Cortex of kidney (tissue), 1 donor: ENCODE results near the gene TM9SF1.

Experiments used
- DNase-seq: peaks from one replicate; lab custom pipeline; 2025; lab: John Stamatoyannopoulos, UW

TM9SF1 gene

GRCh38 chr14:24179294-24179960, 15.8 kb downstream of the TM9SF1 start:
- no peak for DNase-seq

DNA sequence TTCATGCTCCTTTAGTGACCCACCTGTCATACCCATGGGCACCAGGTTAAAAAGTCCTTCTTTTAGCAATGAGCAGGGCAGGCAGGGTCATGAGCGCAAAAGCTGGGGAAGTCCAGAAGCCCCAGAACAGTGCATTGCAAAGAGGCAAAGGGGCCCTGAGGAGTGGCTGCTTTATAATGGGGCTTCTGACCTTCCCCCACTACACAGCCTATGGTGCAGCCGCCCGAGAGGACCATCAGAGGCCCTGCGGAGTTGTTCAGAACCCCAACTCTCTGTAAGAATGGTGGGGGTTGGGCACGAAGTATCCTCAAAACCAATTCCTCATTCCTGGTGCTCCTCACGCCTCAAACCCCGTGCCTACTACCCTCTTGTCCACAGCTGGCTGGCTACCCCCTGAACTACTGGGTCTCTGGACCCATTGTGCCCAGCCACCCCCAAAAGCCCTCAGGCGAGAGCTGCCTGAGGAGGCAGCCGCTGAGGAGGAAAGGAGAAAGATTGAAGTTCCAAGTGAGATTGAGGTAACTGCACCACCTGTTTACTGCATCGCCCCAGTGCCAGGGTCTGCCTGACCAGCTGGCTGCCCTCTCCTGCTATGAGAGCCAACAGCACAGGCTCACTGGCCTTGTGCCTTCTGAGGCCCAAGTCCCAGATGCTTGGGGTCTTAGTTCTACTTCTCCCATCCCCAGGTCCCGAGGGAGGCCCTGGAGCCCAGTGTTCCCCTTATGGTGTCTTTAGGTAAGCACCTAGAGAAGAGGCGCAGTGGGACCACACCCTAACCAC, 16.7 kb downstream of the TM9SF1 start:
- DNase-seq, result no peak

- DNase-seq, result no peak
These were observed 17.4 kb downstream of the TM9SF1 start for GRCh38 chr14:24177891-24178290.

DNA sequence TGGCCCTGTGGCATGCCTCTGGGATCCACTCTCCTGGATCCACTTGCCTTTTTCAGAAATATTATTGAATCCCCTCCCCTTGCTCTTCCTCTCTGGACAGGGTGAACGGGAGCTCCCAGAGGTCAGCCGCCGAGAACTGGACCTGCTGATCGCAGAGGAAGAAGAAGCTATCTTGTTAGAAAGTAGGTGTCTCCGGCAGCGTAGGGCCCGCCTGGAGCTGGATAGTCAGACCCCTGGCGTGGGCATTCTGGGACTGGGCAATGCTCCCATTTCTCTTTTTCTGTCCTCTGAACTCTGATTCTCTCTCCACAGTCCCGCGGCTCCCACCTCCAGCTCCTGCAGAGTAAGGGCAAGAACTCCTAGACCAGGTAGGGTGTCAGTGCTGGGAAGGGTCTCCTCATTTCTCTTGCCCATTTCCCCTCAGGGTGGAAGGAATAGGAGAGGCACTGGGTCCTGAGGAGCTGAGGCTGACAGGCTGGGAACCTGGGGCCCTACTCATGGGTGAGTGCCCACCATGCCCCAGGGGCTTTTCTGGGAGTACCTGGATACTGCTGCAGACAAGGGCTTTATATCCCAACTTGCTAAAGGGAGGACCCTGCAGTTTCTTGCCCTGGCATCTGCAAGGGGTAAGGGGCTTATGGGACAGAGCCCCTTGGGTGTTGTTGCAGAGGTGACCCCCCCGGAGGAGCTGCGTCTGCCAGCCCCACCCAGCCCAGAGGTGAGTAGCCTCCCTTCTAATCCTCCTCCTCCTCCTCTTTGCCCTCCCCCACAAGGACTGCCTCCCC, 18.0 kb downstream of the TM9SF1 start:
- no peak for DNase-seq

GRCh38 chr14:24176599-24176998, 18.6 kb downstream of the TM9SF1 start:
- no peak for DNase-seq

DNA sequence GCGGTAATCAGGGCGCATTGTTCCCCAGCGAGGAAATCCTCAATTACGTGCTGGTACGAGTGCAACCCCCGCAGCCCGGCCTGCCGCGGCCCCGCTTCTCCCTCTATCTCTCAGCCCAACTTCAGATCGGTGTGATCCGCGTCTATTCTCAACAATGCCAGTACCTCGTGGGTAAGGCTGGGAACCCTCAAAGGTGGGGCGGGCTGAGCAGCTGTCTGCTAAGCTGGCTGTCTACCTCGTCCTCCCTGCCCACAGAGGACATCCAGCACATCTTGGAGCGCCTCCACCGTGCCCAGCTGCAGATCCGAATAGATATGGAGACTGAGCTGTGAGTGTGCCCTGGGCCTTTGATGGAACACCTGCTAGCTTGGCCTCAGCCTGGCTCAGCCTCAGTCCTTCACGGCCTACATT, 22.4 kb downstream of the TM9SF1 start:
- no peak for DNase-seq

DNA sequence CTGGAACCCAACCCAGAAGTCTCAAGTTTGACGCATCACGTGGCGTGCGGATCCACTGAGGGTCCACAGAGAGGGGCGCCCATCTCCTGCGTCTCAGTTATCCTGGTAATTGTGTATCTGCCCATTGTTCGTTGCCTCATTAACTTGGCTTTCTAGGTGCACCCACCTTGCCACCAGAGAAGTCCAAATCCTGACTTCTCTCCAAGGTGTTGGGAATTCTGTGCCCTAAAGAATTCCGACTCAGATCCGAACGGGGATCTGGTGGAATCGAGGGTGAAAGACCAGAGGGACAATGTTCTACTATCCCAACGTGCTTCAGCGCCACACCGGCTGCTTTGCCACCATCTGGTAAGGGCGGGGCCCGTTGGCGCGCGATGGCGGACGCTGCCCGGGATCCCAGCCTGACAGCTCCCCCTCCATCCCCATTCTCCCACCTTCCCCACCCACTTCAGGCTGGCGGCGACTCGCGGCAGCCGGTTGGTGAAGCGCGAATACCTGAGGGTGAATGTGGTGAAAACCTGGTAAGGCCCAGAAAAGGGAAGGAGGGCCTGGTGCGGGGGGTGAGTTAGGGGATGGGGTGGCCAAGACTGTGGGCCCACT, 22.9 kb downstream of the TM9SF1 start:
- no peak for DNase-seq

GRCh38 chr14:24171422-24172260, 23.6 kb downstream of the TM9SF1 start, which contains the start of gene REC8:
REC8 (plus strand) TSS chr14:24172080; CDS start chr14:24172553, 473 bp downstream.
- DNase-seq, result no peak

GRCh38 chr14:24167469-24168114, 27.6 kb downstream of the TM9SF1 start:
- DNase-seq, result no peak

- DNase-seq, result no peak
These were observed 29.5 kb downstream of the TM9SF1 start for GRCh38 chr14:24165785-24166184.

- no peak for DNase-seq
These were observed 30.7 kb downstream of the TM9SF1 start for GRCh38 chr14:24164518-24164991.

GRCh38 chr14:24162093-24162492, 33.1 kb downstream of the TM9SF1 start:
- no peak for DNase-seq

DNA sequence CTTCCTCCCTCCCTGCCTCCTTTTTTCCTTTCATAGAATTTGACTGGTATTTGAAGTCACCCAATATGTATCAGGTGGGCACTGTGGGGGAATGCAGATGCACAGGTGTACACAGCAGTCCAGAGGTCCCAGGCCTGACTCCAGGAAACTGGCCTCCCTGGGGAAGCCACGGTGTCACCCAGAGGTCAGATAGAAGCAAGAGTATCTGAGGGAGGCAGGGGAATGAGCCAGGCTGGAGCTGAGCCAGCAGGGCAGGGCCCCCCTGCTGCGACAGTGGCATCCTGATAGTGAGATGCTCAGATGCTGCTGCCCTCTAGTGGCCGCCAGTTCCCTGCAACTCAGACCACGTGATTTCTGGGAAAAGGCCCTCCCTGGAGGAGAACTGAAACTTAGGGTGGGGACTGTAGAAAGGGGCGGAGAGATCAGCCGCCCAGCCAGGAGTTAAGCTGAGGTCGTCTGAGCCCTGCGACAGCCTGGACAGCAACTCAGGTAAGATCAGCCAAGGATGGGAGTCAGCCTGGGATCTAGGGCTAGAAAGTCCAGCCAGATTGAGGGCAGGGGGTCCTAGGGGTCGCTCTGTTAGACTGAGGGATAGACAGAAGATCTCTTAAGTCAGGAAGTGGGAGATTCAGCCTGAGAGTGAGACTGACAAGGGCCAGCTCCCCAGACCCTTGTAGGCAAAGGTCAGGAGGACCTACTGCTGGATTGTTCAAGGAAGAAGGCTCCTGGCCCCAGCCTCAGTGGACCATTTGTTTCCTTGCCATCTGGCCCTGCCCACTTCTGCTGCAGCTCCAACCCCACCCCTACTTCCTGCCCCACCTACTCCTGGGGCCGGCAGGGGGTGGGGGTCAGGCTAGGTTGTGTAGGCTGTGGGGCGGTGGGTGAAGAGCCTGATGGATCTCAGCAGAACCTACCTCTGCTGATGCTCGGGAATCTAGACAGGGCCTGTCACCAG, 34.1 kb downstream of the TM9SF1 start, which contains the start of gene IRF9:
IRF9 (plus strand) TSS at position 416 of the 955 bp plus-strand sequence. CDS start 880 bp downstream, outside the sequence.
- peak; percentile 58 for DNase-seq

- DNase-seq, result no peak
These were observed 34.8 kb downstream of the TM9SF1 start for GRCh38 chr14:24160499-24160849.

GRCh38 chr14:24159777-24160498, 35.3 kb downstream of the TM9SF1 start:
- no peak for DNase-seq

GRCh38 chr14:24157331-24157730, 37.9 kb downstream of the TM9SF1 start:
- DNase-seq, result no peak

DNA sequence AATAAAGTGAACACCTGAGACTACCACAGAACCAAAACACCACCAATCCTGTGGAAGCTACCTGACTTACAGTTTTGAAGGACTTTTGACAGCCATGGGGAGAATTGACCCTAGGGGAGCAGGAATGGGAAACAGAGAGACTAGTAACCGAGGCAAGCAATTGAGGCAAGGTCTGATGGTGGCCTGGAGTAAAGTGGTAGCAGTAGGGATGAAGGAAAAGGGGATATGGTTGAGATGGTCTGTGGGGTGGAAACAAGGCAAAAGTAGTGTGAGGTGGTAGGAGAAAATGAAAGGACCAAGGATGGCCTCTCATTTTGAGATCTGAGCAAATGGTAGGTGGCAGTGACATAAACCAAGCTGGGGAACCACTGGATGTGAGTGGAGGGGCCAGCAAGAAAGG, 38.4 kb downstream of the TM9SF1 start:
- DNase-seq, result no peak

GRCh38 chr14:24155100-24155499, 40.1 kb downstream of the TM9SF1 start:
- no peak for DNase-seq
